Activated CD4-positive, alpha-beta T cell treated with anti-CD3 and anti-CD28 coated beads, Interleukin-2, amount 10 ng/mL, durations not matched to agents 7 days and 5 days (primary cell): Measurements from ENCODE around the gene ARHGAP5. TPM values are rescaled to one million over a fixed set of nuclear protein-coding genes. Genes with fewer than 3 reads are reported as not detected.

ENCODE experiments used
- CTCF ChIA-PET: fragments of 350-600 bp; sonication (Branson Sonifier 250); formaldehyde crosslinking; loops from one replicate; lab custom pipeline; 2021; ENCODE audit warnings: antibody characterized with exemption; lab: Charles Lee
- POLR2A ChIA-PET: fragments of 350-600 bp; sonication (Branson Sonifier 250); formaldehyde crosslinking; loops from one replicate; lab custom pipeline; 2021; ENCODE audit warnings: antibody characterized with exemption; lab: Charles Lee
- DNase-seq: peaks from one replicate; pipeline ENCODE4 v3.0.0-alpha.2; 2020
- H3K27ac Mint-ChIP-seq: one replicate; pipeline ENCODE4 v1.8.0; 2021; ENCODE audit warnings: mild to moderate bottlenecking, moderate library complexity, mixed read lengths
- H3K27me3 Mint-ChIP-seq: one replicate; pipeline ENCODE4 v1.8.0; 2021; ENCODE audit warnings: mixed read lengths
- H3K36me3 Mint-ChIP-seq: one replicate; pipeline ENCODE4 v1.8.0; 2021; ENCODE audit warnings: low read depth, mixed read lengths
- H3K4me1 Mint-ChIP-seq: one replicate; pipeline ENCODE4 v1.8.0; 2021; ENCODE audit warnings: mixed read lengths
- H3K4me3 Mint-ChIP-seq: one replicate; pipeline ENCODE4 v1.8.0; 2021; ENCODE audit warnings: mild to moderate bottlenecking, moderate library complexity, mixed read lengths
- H3K9me3 Mint-ChIP-seq: one replicate; pipeline ENCODE4 v1.8.0; 2021; ENCODE audit warnings: mixed read lengths
- total RNA-seq, 2 experiments: library from RNA; stranded (reverse); gene quantifications; one replicate each; pipeline ENCODE4 v1.2.3, GENCODE V29; 2021

Gene ARHGAP5
- total RNA-seq, 2 experiments from 2014 or later, result 35.7 to 38.6 TPM

GRCh38 chr14:32136027-32136825 lies 59.1 kb downstream of the ARHGAP5 start:
- POLR2A ChIA-PET, result no interaction called here
- H3K4me3 Mint-ChIP-seq, result no peak overlapping the region
- CTCF ChIA-PET, result no interaction called here
- no peaks in the 10 kb centered on the region for H3K4me1 Mint-ChIP-seq
- peaks cover 51% of the 10 kb centered on the region for H3K36me3 Mint-ChIP-seq
- no peak for DNase-seq
- H3K27me3 Mint-ChIP-seq, result no peaks in the 10 kb centered on the region
- peaks cover 15% of the 10 kb centered on the region for H3K9me3 Mint-ChIP-seq
- H3K27ac Mint-ChIP-seq, result no peak overlapping the region

- H3K4me1 Mint-ChIP-seq, result no peaks in the 10 kb centered on the region
- CTCF ChIA-PET, result interaction anchor here (0.6 kb wide), 1 partner anchor 19 kb away, joined by 3 read pairs; no protein-coding TSS in a partner anchor
- no peak overlapping the region for H3K27ac Mint-ChIP-seq
- no peak for DNase-seq
- no peaks in the 10 kb centered on the region for H3K27me3 Mint-ChIP-seq
- H3K4me3 Mint-ChIP-seq, result no peak overlapping the region
- peaks cover 45% of the 10 kb centered on the region for H3K36me3 Mint-ChIP-seq
- H3K9me3 Mint-ChIP-seq, result peaks cover 15% of the 10 kb centered on the region
- POLR2A ChIA-PET, result no interaction called here
Measured at GRCh38 chr14:32137313-32137712, 60.2 kb downstream of the ARHGAP5 start.

- Mint-ChIP-seq H3K4me3 (no peak overlapping the region), H3K27ac (no peak overlapping the region), H3K27me3 (no peaks in the 10 kb centered on the region), H3K9me3 (peaks cover 15% of the 10 kb centered on the region), H3K4me1 (no peaks in the 10 kb centered on the region), H3K36me3 (peaks cover 41% of the 10 kb centered on the region)
- no peak for DNase-seq
- ChIA-PET CTCF (interaction anchor here (0.6 kb wide), 1 partner anchor 18 kb away, joined by 3 read pairs; no protein-coding TSS in a partner anchor), POLR2A (no interaction called here)
Measured at GRCh38 chr14:32137892-32138291, 60.8 kb downstream of the ARHGAP5 start.

DNA sequence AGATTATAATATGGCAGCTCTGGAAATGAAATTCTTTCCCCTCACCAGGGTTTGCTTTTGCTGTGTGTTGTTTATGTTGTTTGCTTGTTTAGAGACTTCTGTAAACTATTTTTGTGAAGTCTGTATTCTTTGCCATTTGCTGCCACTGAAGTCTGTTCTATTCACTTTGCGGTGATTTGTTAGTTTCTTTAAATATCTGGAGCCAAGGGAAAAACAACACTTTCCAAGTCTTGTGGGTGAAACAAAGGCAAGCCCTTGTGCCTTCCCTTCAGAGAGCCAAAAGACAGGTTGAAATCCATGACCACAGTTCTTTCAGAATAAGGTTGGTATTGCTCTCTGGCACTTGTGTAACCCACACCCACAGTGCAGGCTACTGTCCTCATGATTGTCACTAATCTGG lies 65.2 kb downstream of the ARHGAP5 start:
- peaks cover 7% of the 10 kb centered on the region for H3K9me3 Mint-ChIP-seq
- H3K27ac Mint-ChIP-seq, result no peak overlapping the region
- H3K36me3 Mint-ChIP-seq, result peaks cover 29% of the 10 kb centered on the region
- H3K27me3 Mint-ChIP-seq, result no peaks in the 10 kb centered on the region
- CTCF ChIA-PET, result no interaction called here
- no peak for DNase-seq
- no peaks in the 10 kb centered on the region for H3K4me1 Mint-ChIP-seq
- H3K4me3 Mint-ChIP-seq, result no peak overlapping the region
- POLR2A ChIA-PET, result no interaction called here

DNA sequence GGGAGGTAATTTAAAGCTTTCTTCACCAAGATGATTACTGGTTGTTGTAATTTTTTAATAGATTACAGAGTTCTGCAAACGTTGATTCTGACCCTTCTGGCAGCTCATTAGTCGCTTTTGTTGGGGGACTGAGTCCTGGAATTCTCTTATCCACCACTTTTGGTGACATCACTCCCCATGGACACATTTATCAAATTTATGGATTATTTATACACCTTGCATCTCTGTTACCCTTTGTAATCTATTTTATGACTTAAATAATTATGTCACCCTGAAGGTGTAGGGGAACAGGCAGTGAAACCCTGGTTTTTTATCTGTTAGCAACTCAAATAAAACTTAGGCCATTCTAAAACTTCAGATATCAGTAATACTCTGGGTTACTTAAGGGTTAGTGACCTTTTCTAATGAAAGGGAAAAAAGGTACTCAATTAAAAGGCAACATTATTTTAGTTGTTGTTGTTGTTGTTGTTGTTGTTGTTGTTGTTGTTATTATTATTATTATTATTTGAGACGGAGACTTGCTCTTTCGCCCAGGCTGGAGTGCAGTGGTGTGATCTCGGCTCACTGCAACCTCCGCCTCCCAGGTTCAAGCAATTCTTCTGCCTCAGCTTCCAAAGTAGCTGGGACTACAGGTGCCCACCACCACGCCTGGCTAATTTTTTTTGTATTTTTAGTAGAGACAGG lies 65.8 kb downstream of the ARHGAP5 start:
- CTCF ChIA-PET, result no interaction called here
- Mint-ChIP-seq H3K4me1 (no peaks in the 10 kb centered on the region), H3K36me3 (peaks cover 24% of the 10 kb centered on the region)

GRCh38 chr14:32150392-32150791 lies 73.3 kb downstream of the ARHGAP5 start:
- Mint-ChIP-seq H3K9me3 (no peaks in the 10 kb centered on the region), H3K27me3 (no peaks in the 10 kb centered on the region), H3K4me1 (no peaks in the 10 kb centered on the region), H3K36me3 (peaks cover 30% of the 10 kb centered on the region), H3K4me3 (no peak overlapping the region), H3K27ac (no peak overlapping the region)
- ChIA-PET POLR2A (no interaction called here), CTCF (no interaction called here)
- DNase-seq, result no peak

More for the DNA sequence above, 65.8 kb downstream of the ARHGAP5 start:
- Mint-ChIP-seq H3K4me3 (no peak overlapping the region), H3K27ac (no peak overlapping the region), H3K27me3 (no peaks in the 10 kb centered on the region), H3K9me3 (peaks cover 5% of the 10 kb centered on the region)
- no peak for DNase-seq
- POLR2A ChIA-PET, result no interaction called here

GRCh38 chr14:32166029-32166428 lies 88.9 kb downstream of the ARHGAP5 start:
- POLR2A ChIA-PET, result no interaction called here
- DNase-seq, result no peak
- H3K27ac Mint-ChIP-seq, result no peak overlapping the region
- CTCF ChIA-PET, result no interaction called here
- peaks cover 5% of the 10 kb centered on the region for H3K27me3 Mint-ChIP-seq
- H3K4me3 Mint-ChIP-seq, result no peak overlapping the region
- no peaks in the 10 kb centered on the region for H3K4me1 Mint-ChIP-seq
- H3K9me3 Mint-ChIP-seq, result peaks cover 2% of the 10 kb centered on the region
- no peaks in the 10 kb centered on the region for H3K36me3 Mint-ChIP-seq

- CTCF ChIA-PET, result no interaction called here
Measured at GRCh38 chr14:32166924-32167323, 89.8 kb downstream of the ARHGAP5 start.

GRCh38 chr14:32167907-32168306 lies 90.8 kb downstream of the ARHGAP5 start:
- H3K27ac Mint-ChIP-seq, result no peak overlapping the region
- H3K4me1 Mint-ChIP-seq, result no peaks in the 10 kb centered on the region
- POLR2A ChIA-PET, result no interaction called here
- no peaks in the 10 kb centered on the region for H3K27me3 Mint-ChIP-seq
- H3K4me3 Mint-ChIP-seq, result no peak overlapping the region
- H3K9me3 Mint-ChIP-seq, result no peaks in the 10 kb centered on the region
- H3K36me3 Mint-ChIP-seq, result no peaks in the 10 kb centered on the region
- DNase-seq, result no peak
- CTCF ChIA-PET, result no interaction called here

More at GRCh38 chr14:32166924-32167323, 89.8 kb downstream of the ARHGAP5 start:
- no peak overlapping the region for H3K27ac Mint-ChIP-seq
- no peaks in the 10 kb centered on the region for H3K36me3 Mint-ChIP-seq
- POLR2A ChIA-PET, result no interaction called here
- no peak overlapping the region for H3K4me3 Mint-ChIP-seq
- DNase-seq, result no peak
- peaks cover 2% of the 10 kb centered on the region for H3K9me3 Mint-ChIP-seq
- H3K4me1 Mint-ChIP-seq, result no peaks in the 10 kb centered on the region
- H3K27me3 Mint-ChIP-seq, result peaks cover 5% of the 10 kb centered on the region

GRCh38 chr14:32169191-32169590 lies 92.1 kb downstream of the ARHGAP5 start:
- Mint-ChIP-seq H3K9me3 (no peaks in the 10 kb centered on the region), H3K27me3 (peaks cover 4% of the 10 kb centered on the region), H3K27ac (no peak overlapping the region), H3K4me3 (no peak overlapping the region), H3K4me1 (no peaks in the 10 kb centered on the region), H3K36me3 (no peaks in the 10 kb centered on the region)
- DNase-seq, result no peak
- CTCF ChIA-PET, result no interaction called here
- POLR2A ChIA-PET, result no interaction called here

DNA sequence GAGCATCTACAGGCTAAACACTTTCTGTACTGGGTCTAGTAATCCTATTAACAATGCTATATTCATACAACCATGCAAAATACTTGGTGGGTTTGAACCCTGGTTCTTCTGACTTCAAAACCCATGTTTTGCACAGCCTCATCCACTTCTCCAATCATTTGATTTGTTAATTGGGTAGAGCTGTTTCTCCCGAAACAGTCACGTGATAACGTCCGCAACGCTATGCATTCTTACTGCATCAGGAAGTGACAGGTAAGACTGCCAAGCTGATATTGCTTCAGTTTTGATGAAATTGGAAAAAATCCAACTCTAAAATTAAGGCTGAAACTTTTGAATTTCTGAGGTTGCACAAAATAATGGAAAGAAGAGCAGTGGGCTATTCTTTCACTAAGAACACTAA lies 94.4 kb downstream of the ARHGAP5 start:
- ChIA-PET CTCF (no interaction called here), POLR2A (interaction anchor here (0.6 kb wide), 1 partner anchor 19 kb away, joined by 3 read pairs; no protein-coding TSS in a partner anchor)
- no peak for DNase-seq
- Mint-ChIP-seq H3K27ac (no peak overlapping the region), H3K27me3 (peaks cover 4% of the 10 kb centered on the region), H3K9me3 (no peaks in the 10 kb centered on the region), H3K4me3 (no peak overlapping the region), H3K36me3 (no peaks in the 10 kb centered on the region), H3K4me1 (no peaks in the 10 kb centered on the region)

GRCh38 chr14:32183151-32184058 lies 106.3 kb downstream of the ARHGAP5 start:
- DNase-seq, result no peak
- H3K27ac Mint-ChIP-seq, result no peak overlapping the region
- peaks cover 7% of the 10 kb centered on the region for H3K4me1 Mint-ChIP-seq
- peaks cover 21% of the 10 kb centered on the region for H3K9me3 Mint-ChIP-seq
- no peak overlapping the region for H3K4me3 Mint-ChIP-seq
- ChIA-PET CTCF (no interaction called here), POLR2A (no interaction called here)
- H3K27me3 Mint-ChIP-seq, result peaks cover 10% of the 10 kb centered on the region
- peaks cover 3% of the 10 kb centered on the region for H3K36me3 Mint-ChIP-seq
